Measurements from ENCODE around the gene TP73. TPM values are rescaled to one million over a fixed set of nuclear protein-coding genes. Genes with fewer than 3 reads are reported as not detected.

Gene TP73
- total RNA-seq, 1 experiment from 2014 or later = 19.2 TPM

GRCh38 chr1:3630161-3630611 lies 22.1 kb upstream of the TP73 start:
- ATAC-seq (no peak), DNase-seq (ENCODE audit: low read depth, low spot score) (no peak)
- POLR2A ChIA-PET = no interaction called here
- Histone ChIP-seq H3K9me3 (ENCODE audit: control insufficient read depth in 1 of 2, insufficient read depth in 1 of 2, low read depth in 1 of 2, low read length in 2 of 2) (no peaks in the 10 kb centered on the region), H3K9me2 (ENCODE audit: insufficient read depth) (no peaks in the 10 kb centered on the region), H3K27ac (ENCODE audit: low read depth, low read length) (no peak overlapping the region), H3K4me3 (replicated peaks in 1 of 2; ENCODE audit: low read depth in 1 of 2, low read length in 2 of 2) (no peak overlapping the region), H4K20me1 (ENCODE audit: insufficient read depth) (no peaks in the 10 kb centered on the region), H3K79me2 (ENCODE audit: insufficient read depth, low read length) (no peaks in the 10 kb centered on the region), H3K27me3 (ENCODE audit: insufficient read depth, low read length) (no peaks in the 10 kb centered on the region), H3K36me3 (ENCODE audit: control insufficient read depth in 1 of 2, insufficient read depth in 2 of 2, low read length in 2 of 2) (peaks cover 6 to 13% of the 10 kb centered on the region in 2 experiments; a peak in 3 of 4 replicates), H2AFZ (ENCODE audit: low read depth, low read length, poor library complexity, severe bottlenecking) (no peak overlapping the region), H3K9ac (ENCODE audit: low read length) (no peak overlapping the region), H3K4me1 (ENCODE audit: control insufficient read depth in 1 of 2, insufficient read depth in 2 of 2, low read length in 2 of 2) (peaks cover 0 to 12% of the 10 kb centered on the region in 2 experiments; a peak in 2 of 4 replicates), H3K4me2 (ENCODE audit: low read length) (no peak overlapping the region)
- CTCF ChIA-PET = no interaction called here
- intact Hi-C loops (cut with micrococcal nuclease) = no loop called here
- RAD21 ChIA-PET (ENCODE audit: low non-redundant PET in 1 of 2, low total read pairs in 2 of 2, uncharacterized antibody in 2 of 2, unreplicated experiment in 2 of 2) = no interaction called here
- TF ChIP-seq, protein P1, sequence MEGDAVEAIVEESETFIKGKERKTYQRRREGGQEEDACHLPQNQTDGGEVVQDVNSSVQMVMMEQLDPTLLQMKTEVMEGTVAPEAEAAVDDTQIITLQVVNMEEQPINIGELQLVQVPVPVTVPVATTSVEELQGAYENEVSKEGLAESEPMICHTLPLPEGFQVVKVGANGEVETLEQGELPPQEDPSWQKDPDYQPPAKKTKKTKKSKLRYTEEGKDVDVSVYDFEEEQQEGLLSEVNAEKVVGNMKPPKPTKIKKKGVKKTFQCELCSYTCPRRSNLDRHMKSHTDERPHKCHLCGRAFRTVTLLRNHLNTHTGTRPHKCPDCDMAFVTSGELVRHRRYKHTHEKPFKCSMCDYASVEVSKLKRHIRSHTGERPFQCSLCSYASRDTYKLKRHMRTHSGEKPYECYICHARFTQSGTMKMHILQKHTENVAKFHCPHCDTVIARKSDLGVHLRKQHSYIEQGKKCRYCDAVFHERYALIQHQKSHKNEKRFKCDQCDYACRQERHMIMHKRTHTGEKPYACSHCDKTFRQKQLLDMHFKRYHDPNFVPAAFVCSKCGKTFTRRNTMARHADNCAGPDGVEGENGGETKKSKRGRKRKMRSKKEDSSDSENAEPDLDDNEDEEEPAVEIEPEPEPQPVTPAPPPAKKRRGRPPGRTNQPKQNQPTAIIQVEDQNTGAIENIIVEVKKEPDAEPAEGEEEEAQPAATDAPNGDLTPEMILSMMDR (IDR thresholded peaks at IDR 0.05 in 2 of 3, conservative IDR thresholded peaks at IDR 0.05 in 1 of 3; ENCODE audit: borderline replicate concordance in 1 of 3, insufficient read depth in 1 of 3, low read depth in 2 of 3, low read length in 2 of 3) = no peak
- TF ChIP-seq FOSL1 (IDR thresholded peaks at IDR 0.05; ENCODE audit: low read depth) (no peak), MAX (IDR thresholded peaks at IDR 0.05) (no peak), EGR1 (IDR thresholded peaks at IDR 0.05; ENCODE audit: low read depth) (no peak), EZH2 (IDR thresholded peaks at IDR 0.05) (no peak), EZH2phosphoT487 (IDR thresholded peaks at IDR 0.05; ENCODE audit: borderline replicate concordance) (no peak), ZFX (IDR thresholded peaks at IDR 0.05) (no peak), POLR2A (IDR thresholded peaks at IDR 0.05; ENCODE audit: borderline replicate concordance, extremely low read depth, insufficient read depth, insufficient read length) (no peak), CEBPB (IDR thresholded peaks at IDR 0.05; ENCODE audit: low read depth) (no peak), TCF7L2 (IDR thresholded peaks at IDR 0.05; ENCODE audit: borderline replicate concordance, extremely low read depth, insufficient read depth, insufficient read length) (no peak), POLR2AphosphoS5 (IDR thresholded peaks at IDR 0.05; ENCODE audit: low read depth, low read length) (no peak), ELF1 (IDR thresholded peaks at IDR 0.05; ENCODE audit: borderline replicate concordance, low read depth) (no peak), SRF (IDR thresholded peaks at IDR 0.05; ENCODE audit: low read depth) (no peak)
- TF ChIP-seq, protein P2, sequence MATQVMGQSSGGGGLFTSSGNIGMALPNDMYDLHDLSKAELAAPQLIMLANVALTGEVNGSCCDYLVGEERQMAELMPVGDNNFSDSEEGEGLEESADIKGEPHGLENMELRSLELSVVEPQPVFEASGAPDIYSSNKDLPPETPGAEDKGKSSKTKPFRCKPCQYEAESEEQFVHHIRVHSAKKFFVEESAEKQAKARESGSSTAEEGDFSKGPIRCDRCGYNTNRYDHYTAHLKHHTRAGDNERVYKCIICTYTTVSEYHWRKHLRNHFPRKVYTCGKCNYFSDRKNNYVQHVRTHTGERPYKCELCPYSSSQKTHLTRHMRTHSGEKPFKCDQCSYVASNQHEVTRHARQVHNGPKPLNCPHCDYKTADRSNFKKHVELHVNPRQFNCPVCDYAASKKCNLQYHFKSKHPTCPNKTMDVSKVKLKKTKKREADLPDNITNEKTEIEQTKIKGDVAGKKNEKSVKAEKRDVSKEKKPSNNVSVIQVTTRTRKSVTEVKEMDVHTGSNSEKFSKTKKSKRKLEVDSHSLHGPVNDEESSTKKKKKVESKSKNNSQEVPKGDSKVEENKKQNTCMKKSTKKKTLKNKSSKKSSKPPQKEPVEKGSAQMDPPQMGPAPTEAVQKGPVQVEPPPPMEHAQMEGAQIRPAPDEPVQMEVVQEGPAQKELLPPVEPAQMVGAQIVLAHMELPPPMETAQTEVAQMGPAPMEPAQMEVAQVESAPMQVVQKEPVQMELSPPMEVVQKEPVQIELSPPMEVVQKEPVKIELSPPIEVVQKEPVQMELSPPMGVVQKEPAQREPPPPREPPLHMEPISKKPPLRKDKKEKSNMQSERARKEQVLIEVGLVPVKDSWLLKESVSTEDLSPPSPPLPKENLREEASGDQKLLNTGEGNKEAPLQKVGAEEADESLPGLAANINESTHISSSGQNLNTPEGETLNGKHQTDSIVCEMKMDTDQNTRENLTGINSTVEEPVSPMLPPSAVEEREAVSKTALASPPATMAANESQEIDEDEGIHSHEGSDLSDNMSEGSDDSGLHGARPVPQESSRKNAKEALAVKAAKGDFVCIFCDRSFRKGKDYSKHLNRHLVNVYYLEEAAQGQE (IDR thresholded peaks at IDR 0.05; ENCODE audit: low read depth) = no peak
- TF ChIP-seq, protein P3, sequence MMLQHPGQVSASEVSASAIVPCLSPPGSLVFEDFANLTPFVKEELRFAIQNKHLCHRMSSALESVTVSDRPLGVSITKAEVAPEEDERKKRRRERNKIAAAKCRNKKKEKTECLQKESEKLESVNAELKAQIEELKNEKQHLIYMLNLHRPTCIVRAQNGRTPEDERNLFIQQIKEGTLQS (IDR thresholded peaks at IDR 0.05) = no peak
- no TSS peak for BruUV-seq (replicated peaks)
